Limb (tissue), 2 donors: ENCODE data around the gene ITGB1BP1.
A peak's percentile ranks its signal among the peaks of the same experiment; 100 is the strongest.

Experiments used
- DNase-seq, 2 donors: peaks; one replicate each; pipeline ENCODE4 v3.0.0-alpha.2; 2016; ENCODE audit errors: extremely low spot score in 2 of 2

The ITGB1BP1 gene

GRCh38 chr2:9400268-9401058 lies 22.9 kb downstream of the ITGB1BP1 start:
- peak in 1 of 2 donors; percentile 16 for DNase-seq

GRCh38 chr2:9398881-9399780 lies 24.2 kb downstream of the ITGB1BP1 start:
- peak in 1 of 2 donors; percentile 38 for DNase-seq

- peak in 1 of 2 donors; percentile 17 for DNase-seq
Observed at GRCh38 chr2:9398251-9398650, 25.1 kb downstream of the ITGB1BP1 start.

- peak in 1 of 2 donors; percentile 17 for DNase-seq
Observed at GRCh38 chr2:9397201-9397600, 26.1 kb downstream of the ITGB1BP1 start.

GRCh38 chr2:9394816-9395215 lies 28.5 kb downstream of the ITGB1BP1 start:
- no peak for DNase-seq

- peak in 1 of 2 donors; percentile 55 for DNase-seq
Observed at GRCh38 chr2:9392898-9393765, 30.2 kb downstream of the ITGB1BP1 start.

- no peak for DNase-seq
Observed at GRCh38 chr2:9391961-9392720, 31.2 kb downstream of the ITGB1BP1 start.

- no peak for DNase-seq
Observed at GRCh38 chr2:9390991-9391390, 32.3 kb downstream of the ITGB1BP1 start.

- DNase-seq, result no peak
Observed at GRCh38 chr2:9390151-9390850, 33.0 kb downstream of the ITGB1BP1 start.

- no peak for DNase-seq
Observed at GRCh38 chr2:9388950-9389911, 34.1 kb downstream of the ITGB1BP1 start.

GRCh38 chr2:9388199-9388681 lies 35.1 kb downstream of the ITGB1BP1 start:
- peak in 1 of 2 donors; percentile 12 for DNase-seq

GRCh38 chr2:9385841-9386240 lies 37.5 kb downstream of the ITGB1BP1 start:
- DNase-seq, result no peak

GRCh38 chr2:9384521-9384920 lies 38.8 kb downstream of the ITGB1BP1 start:
- peak in 1 of 2 donors; percentile 2 for DNase-seq

GRCh38 chr2:9382604-9383235 lies 40.6 kb downstream of the ITGB1BP1 start:
- no peak for DNase-seq

- DNase-seq, result peak in 1 of 2 donors; percentile 10
Observed at GRCh38 chr2:9380702-9381628, 42.4 kb downstream of the ITGB1BP1 start.

- no peak for DNase-seq
Observed at GRCh38 chr2:9379391-9379755, 44.0 kb downstream of the ITGB1BP1 start.
